Peyer's patch (tissue), 4 donors: ENCODE measurements around the gene RABGEF1. TPM values are rescaled to one million over a fixed set of nuclear protein-coding genes. Genes with fewer than 3 reads are reported as not detected.
"Not testable (repeated sequence)": the region's sequence is repeated elsewhere in the genome, so short reads cannot be mapped to it uniquely, and the experiment has no call there.

ENCODE experiments used
- DNase-seq, 3 donors: peaks; one replicate each; pipeline ENCODE4 v3.0.0-alpha.2; 2017 to 2019
- H3K27ac ChIP-seq, 4 donors: fragments of 200-600 bp; sonication (generic); one replicate each; pipeline ENCODE4 v1.5.1; 2016 to 2019
- H3K27me3 ChIP-seq, 2 donors: fragments of 200-600 bp; sonication (generic); one replicate each; pipeline ENCODE4 v1.5.1; 2019
- H3K36me3 ChIP-seq, 3 donors: fragments of 200-600 bp; sonication (generic); one replicate each; pipeline ENCODE4 v1.5.1; 2016 to 2019
- H3K4me1 ChIP-seq, 4 donors: fragments of 200-600 bp; sonication (generic); one replicate each; pipeline ENCODE4 v1.5.1; 2016 to 2019
- H3K4me3 ChIP-seq, 4 donors: fragments of 200-600 bp; sonication (generic); 1 replicate in 3 of 4; 2 replicates in 1 of 4; pipeline ENCODE4 v1.5.1; 2016 to 2019; ENCODE audit warnings: mild to moderate bottlenecking in 1 of 4
- H3K9me3 ChIP-seq, 4 donors: fragments of 200-600 bp; sonication (generic); one replicate each; pipeline ENCODE4 v1.5.1; 2016 to 2019; ENCODE audit warnings: mild to moderate bottlenecking in 1 of 4
- POLR2A ChIP-seq, 2 donors: fragments of 450-650 bp; IDR thresholded peaks; one replicate each; pipeline ENCODE4 v1.5.1; 2017; ENCODE audit warnings: antibody characterized with exemption in 2 of 2, mild to moderate bottlenecking in 2 of 2, moderate library complexity in 2 of 2
- total RNA-seq, 4 donors: library from RNA; depleted of rRNA; stranded (reverse); fragments of >200 nt; gene quantifications; one replicate each; pipeline ENCODE4 v1.1.0, GENCODE V29; 2016
- TF ChIP-seq, protein P1 (sequence below), 6 experiments: fragments of 450-650 bp in 4 of 6; fragments of 200-600 bp in 2 of 6; sonication (generic) in 1 of 6; IDR thresholded peaks; one replicate each; pipeline ENCODE4 v1.5.1; 2017 to 2019; ENCODE audit warnings: antibody characterized with exemption in 6 of 6, mild to moderate bottlenecking in 3 of 6, moderate library complexity in 1 of 6

The RABGEF1 gene
- 10 to 100 TPM; 24.2 to 47.9 (median 28.1) TPM for total RNA-seq

DNA sequence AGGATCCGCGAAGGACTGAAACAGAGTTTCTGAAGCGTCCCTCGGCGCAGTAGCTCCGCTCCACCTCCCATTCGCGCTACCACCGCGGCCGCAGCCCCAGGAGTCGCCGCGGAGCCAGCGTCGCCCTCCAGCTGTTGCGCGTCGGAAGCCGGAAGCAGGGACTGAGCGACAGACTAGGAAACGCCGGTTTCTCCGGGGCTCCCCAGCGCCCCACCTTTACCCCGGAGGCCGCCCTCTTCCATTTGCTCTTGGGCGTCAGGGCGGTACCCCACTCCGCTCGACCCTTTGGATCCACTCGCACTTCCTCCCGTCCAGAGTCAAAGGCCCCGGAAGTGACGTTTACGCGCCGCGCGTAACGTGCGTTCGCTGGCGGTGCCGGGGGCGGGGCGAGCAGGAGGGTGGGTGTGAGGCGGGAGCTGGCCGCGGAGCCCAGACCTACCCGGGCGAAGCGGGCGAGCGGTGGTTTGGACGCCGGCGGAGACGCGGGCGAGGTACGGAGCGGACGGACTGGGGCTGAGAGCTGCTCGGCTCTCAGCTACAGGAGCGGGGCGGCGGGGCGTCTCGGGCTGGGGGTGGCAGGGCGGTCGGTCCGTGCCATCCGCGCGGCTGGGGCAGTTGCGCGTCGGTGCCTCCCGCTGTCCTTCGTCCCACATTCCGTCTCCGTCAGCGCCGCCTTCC is at the start of gene RABGEF1:
TSS of gene RABGEF1 (plus strand) at position 432 of the 678 bp plus-strand sequence. CDS start 31,167 bp downstream, outside the sequence.
- Histone ChIP-seq H3K9me3 (peaks cover 0 to 4% (median 0%) of the 10 kb centered on the region in 4 donors), H3K27me3 (no peaks in the 10 kb centered on the region), H3K36me3 (no peaks in the 10 kb centered on the region), H3K27ac (peak within 1 kb of the TSS; percentile 90 to 96 (median 92)), H3K4me3 (peak within 1 kb of the TSS; percentile 67 to 83 (median 78)), H3K4me1 (peaks cover 0 to 14% (median 8%) of the 10 kb centered on the region in 4 donors)
- TF ChIP-seq POLR2A (IDR thresholded peaks at IDR 0.05) = peak; percentile 85 to 94
- TF ChIP-seq, protein P1, sequence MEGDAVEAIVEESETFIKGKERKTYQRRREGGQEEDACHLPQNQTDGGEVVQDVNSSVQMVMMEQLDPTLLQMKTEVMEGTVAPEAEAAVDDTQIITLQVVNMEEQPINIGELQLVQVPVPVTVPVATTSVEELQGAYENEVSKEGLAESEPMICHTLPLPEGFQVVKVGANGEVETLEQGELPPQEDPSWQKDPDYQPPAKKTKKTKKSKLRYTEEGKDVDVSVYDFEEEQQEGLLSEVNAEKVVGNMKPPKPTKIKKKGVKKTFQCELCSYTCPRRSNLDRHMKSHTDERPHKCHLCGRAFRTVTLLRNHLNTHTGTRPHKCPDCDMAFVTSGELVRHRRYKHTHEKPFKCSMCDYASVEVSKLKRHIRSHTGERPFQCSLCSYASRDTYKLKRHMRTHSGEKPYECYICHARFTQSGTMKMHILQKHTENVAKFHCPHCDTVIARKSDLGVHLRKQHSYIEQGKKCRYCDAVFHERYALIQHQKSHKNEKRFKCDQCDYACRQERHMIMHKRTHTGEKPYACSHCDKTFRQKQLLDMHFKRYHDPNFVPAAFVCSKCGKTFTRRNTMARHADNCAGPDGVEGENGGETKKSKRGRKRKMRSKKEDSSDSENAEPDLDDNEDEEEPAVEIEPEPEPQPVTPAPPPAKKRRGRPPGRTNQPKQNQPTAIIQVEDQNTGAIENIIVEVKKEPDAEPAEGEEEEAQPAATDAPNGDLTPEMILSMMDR (IDR thresholded peaks at IDR 0.05) = peak in 1 of 6 experiments; percentile 8
- peak; percentile 98 to 100 (median 99) for DNase-seq

GRCh38 chr7:66693331-66693730 is 47.2 kb upstream of the RABGEF1 start:
- Histone ChIP-seq H3K4me1 (no peaks in the 10 kb centered on the region), H3K27ac (no peak overlapping the region), H3K9me3 (no peaks in the 10 kb centered on the region), H3K4me3 (no peak overlapping the region), H3K36me3 (peaks cover 0 to 4% (median 0%) of the 10 kb centered on the region in 3 donors), H3K27me3 (no peaks in the 10 kb centered on the region)
- no peak for DNase-seq
- no peak for TF ChIP-seq POLR2A (IDR thresholded peaks at IDR 0.05)
- TF ChIP-seq, protein P1 (IDR thresholded peaks at IDR 0.05) = no peak

GRCh38 chr7:66694286-66694685 is 46.2 kb upstream of the RABGEF1 start:
- Histone ChIP-seq H3K27me3 (no peaks in the 10 kb centered on the region), H3K4me3 (no peak overlapping the region), H3K36me3 (peaks cover 0 to 4% (median 0%) of the 10 kb centered on the region in 3 donors), H3K4me1 (no peaks in the 10 kb centered on the region), H3K27ac (no peak overlapping the region), H3K9me3 (no peaks in the 10 kb centered on the region)
- no peak for DNase-seq
- no peak for TF ChIP-seq POLR2A (IDR thresholded peaks at IDR 0.05)
- TF ChIP-seq, protein P1 (IDR thresholded peaks at IDR 0.05) = no peak

DNA sequence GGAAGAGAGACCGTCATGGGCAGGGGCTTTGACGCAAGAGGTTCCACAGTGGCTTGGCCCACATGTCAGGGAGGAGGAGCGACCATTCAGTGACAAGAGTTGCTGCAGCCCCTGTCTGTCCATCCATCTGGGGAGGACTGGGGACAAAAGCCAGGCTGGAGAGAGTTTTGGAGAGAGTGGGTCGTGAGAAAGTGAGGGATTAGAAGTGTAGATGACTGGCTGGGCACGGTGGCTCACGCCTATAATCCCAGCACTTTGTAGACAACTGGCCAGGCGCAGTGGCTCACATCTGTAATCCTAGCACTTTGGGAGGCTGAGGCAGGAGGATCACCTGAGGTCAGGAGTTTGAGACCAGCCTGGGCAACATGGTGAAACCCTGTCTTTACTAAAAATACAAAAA is 45.1 kb upstream of the RABGEF1 start:
- DNase-seq, H3K9me3 ChIP-seq, H3K4me1 ChIP-seq, H3K27me3 ChIP-seq, H3K4me3 ChIP-seq, H3K27ac ChIP-seq, H3K36me3 ChIP-seq: not testable (repeated sequence)

GRCh38 chr7:66696134-66696533 is 44.4 kb upstream of the RABGEF1 start:
- not testable (repeated sequence) for H3K27me3 ChIP-seq, H3K4me3 ChIP-seq, H3K27ac ChIP-seq, H3K9me3 ChIP-seq, H3K36me3 ChIP-seq, H3K4me1 ChIP-seq, DNase-seq

GRCh38 chr7:66696774-66697191 is 43.8 kb upstream of the RABGEF1 start:
- TF ChIP-seq, protein P1 (IDR thresholded peaks at IDR 0.05) = no peak
- TF ChIP-seq POLR2A (IDR thresholded peaks at IDR 0.05) = no peak
- no peak overlapping the region for H3K4me3 ChIP-seq
- no peak for DNase-seq

More at GRCh38 chr7:66696774-66697191, 43.8 kb upstream of the RABGEF1 start:
- Histone ChIP-seq H3K36me3 (peaks cover 0 to 4% (median 0%) of the 10 kb centered on the region in 3 donors), H3K27ac (no peak overlapping the region), H3K9me3 (no peaks in the 10 kb centered on the region), H3K4me1 (no peaks in the 10 kb centered on the region), H3K27me3 (no peaks in the 10 kb centered on the region)
